HepG2 (cell line): ENCODE measurements around the gene SOCS1. TPM values are rescaled to one million over a fixed set of nuclear protein-coding genes. Genes with fewer than 3 reads are reported as not detected.

Experiments used
- MIXL1 ChIP-seq: IDR thresholded peaks from 2 replicates; pipeline ENCODE4 v1.6.1; 2016
- PHF8 ChIP-seq: sonication (generic); formaldehyde crosslinking; IDR thresholded peaks from 2 replicates; pipeline ENCODE4 v1.5.0; 2020; ENCODE audit warnings: missing genetic modification reagents
- PITX1 ChIP-seq: sonication (generic); formaldehyde crosslinking; IDR thresholded peaks from 2 replicates; pipeline ENCODE4 v1.5.1; 2020; ENCODE audit warnings: mild to moderate bottlenecking, missing genetic modification reagents
- POLR2G ChIP-seq: fragments of 200-400 bp; formaldehyde crosslinking; IDR thresholded peaks from 2 replicates; pipeline ENCODE4 v1.6.1; 2018; ENCODE audit warnings: mild to moderate bottlenecking, low read depth, low read length, moderate library complexity
- RARA ChIP-seq: IDR thresholded peaks from 2 replicates; pipeline ENCODE4 v1.6.1; 2016; ENCODE audit warnings: missing genetic modification reagents, missing compliant biosample characterization
- RXRA ChIP-seq: sonication (generic); formaldehyde crosslinking; IDR thresholded peaks from 2 replicates; pipeline ENCODE4 v1.5.1; 2020; ENCODE audit warnings: missing genetic modification reagents
- SNAI1 ChIP-seq: sonication (generic); formaldehyde crosslinking; IDR thresholded peaks from 2 replicates; pipeline ENCODE4 v1.5.0; 2020; ENCODE audit warnings: mild to moderate bottlenecking, missing genetic modification reagents, borderline replicate concordance
- SP2 ChIP-seq: sonication (generic); formaldehyde crosslinking; IDR thresholded peaks from 2 replicates; pipeline ENCODE4 v1.5.1; 2020; ENCODE audit warnings: mild to moderate bottlenecking, missing genetic modification reagents
- ZNF3 ChIP-seq: IDR thresholded peaks from 2 replicates; pipeline ENCODE4 v1.7.0; 2017; ENCODE audit warnings: inconsistent platforms
- ZNF557 ChIP-seq: sonication (generic); formaldehyde crosslinking; IDR thresholded peaks from 2 replicates; pipeline ENCODE4 v1.4.0; 2020; ENCODE audit warnings: missing genetic modification reagents
- ZNF768 ChIP-seq: sonication (generic); formaldehyde crosslinking; IDR thresholded peaks from 2 replicates; pipeline ENCODE4 v1.4.0; 2020; ENCODE audit warnings: missing genetic modification reagents
- polyA plus RNA-seq, 8 experiments: library from polyadenylated mRNA; depleted of rRNA in 3 of 8; stranded (reverse) in 7 of 8; unstranded in 1 of 8; fragments of >200 nt; fragmentation: Illumina TruSeq in 4 of 8; extraction: Trizol in 4 of 8; gene quantifications; 2 replicates each; pipeline versions ENCODE4 v1.2.1 to v1.2.3, GENCODE V29; 2011 to 2016; ENCODE audit warnings: low read depth in 4 of 8, missing spikeins in 1 of 8, mixed read lengths in 1 of 8; ENCODE audit not compliant: insufficient read depth in 1 of 8
- total RNA-seq, 5 experiments: library from RNA; depleted of rRNA; stranded (reverse); fragments of >200 nt; fragmentation: Illumina TruSeq; extraction: Trizol; gene quantifications; 2 replicates each; pipeline ENCODE4 v1.2.3, GENCODE V29; 2016; ENCODE audit warnings: low read depth in 1 of 5
- TF ChIP-seq, protein P1 (sequence below): sonication (generic); formaldehyde crosslinking; IDR thresholded peaks from 2 replicates; pipeline ENCODE4 v1.5.1; 2020; ENCODE audit warnings: mild to moderate bottlenecking, missing genetic modification reagents
- TF ChIP-seq, protein P2 (sequence below): sonication (generic); formaldehyde crosslinking; IDR thresholded peaks from 2 replicates; pipeline ENCODE4 v1.8.1; 2023; ENCODE audit warnings: mild to moderate bottlenecking, inconsistent platforms, moderate library complexity, missing genetic modification reagents, borderline replicate concordance
- TF ChIP-seq, protein P3 (sequence below): sonication (generic); formaldehyde crosslinking; IDR thresholded peaks from 2 replicates; pipeline ENCODE4 v1.4.0; 2020; ENCODE audit warnings: missing genetic modification reagents, mild to moderate bottlenecking, borderline replicate concordance
- TF ChIP-seq, protein P4 (sequence below): sonication (generic); formaldehyde crosslinking; IDR thresholded peaks from 2 replicates; pipeline ENCODE4 v1.4.0; 2020; ENCODE audit warnings: missing genetic modification reagents, borderline replicate concordance
- TF ChIP-seq, protein P5 (sequence below): sonication (generic); formaldehyde crosslinking; IDR thresholded peaks from 2 replicates; pipeline ENCODE4 v1.4.0; 2020; ENCODE audit warnings: missing genetic modification reagents, borderline replicate concordance

SOCS1 gene
- total and polyA plus RNA-seq, 2 of the 13 experiments (the other 11 are each of a cell fraction or from before 2014, with no cell fraction given): 5.3 to 6.3 TPM

DNA sequence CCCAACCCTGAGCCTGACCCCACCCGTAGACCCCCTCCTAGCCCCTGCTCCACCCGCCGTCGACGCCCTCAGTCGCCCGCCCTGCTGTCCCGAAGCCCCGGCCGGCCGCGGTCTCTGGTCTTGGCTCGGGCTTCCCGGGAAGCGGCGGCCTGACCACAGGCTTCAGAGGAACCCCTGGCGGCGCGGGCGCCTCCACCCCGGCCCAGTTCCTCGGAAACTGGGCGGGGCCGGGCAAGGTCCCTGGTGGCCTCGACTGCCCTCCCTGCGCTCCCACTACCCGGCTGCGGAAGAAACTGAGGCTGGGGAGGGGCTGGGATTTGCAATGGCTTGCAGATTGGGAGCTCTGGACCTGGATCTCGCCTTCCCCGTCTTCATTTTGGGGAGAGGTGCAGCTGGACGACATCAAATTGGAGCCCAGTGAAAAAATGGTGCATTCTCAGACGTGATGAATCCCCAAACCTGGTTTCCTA lies 692 bp upstream of the SOCS1 start (continued):
- TF ChIP-seq, protein P1, sequence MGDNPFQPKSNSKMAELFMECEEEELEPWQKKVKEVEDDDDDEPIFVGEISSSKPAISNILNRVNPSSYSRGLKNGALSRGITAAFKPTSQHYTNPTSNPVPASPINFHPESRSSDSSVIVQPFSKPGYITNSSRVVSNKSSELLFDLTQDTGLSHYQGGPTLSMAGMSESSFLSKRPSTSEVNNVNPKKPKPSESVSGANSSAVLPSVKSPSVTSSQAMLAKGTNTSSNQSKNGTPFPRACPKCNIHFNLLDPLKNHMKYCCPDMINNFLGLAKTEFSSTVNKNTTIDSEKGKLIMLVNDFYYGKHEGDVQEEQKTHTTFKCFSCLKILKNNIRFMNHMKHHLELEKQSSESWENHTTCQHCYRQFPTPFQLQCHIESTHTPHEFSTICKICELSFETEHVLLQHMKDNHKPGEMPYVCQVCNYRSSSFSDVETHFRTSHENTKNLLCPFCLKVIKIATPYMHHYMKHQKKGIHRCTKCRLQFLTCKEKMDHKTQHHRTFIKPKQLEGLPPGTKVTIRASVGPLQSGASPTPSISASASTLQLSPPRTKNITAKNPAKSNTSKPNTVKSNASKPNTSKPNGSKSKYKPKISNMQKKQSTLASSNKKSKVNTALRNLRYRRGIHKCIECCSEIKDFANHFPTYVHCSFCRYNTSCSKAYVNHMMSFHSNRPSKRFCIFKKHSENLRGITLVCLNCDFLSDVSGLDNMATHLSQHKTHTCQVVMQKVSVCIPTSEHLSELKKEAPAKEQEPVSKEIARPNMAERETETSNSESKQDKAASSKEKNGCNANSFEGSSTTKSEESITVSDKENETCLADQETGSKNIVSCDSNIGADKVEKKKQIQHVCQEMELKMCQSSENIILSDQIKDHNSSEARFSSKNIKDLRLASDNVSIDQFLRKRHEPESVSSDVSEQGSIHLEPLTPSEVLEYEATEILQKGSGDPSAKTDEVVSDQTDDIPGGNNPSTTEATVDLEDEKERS (CRISPR knock-in tag): no peak
- TF ChIP-seq, protein P2, sequence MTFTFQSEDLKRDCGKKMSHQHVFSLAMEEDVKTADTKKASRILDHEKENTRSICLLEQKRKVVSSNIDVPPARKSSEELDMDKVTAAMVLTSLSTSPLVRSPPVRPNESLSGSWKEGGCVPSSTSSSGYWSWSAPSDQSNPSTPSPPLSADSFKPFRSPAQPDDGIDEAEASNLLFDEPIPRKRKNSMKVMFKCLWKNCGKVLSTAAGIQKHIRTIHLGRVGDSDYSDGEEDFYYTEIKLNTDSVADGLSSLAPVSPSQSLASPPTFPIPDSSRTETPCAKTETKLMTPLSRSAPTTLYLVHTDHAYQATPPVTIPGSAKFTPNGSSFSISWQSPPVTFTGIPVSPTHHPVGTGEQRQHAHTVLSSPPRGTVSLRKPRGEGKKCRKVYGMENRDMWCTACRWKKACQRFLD (CRISPR knock-in tag): no peak; the same call in 1 of the 2 replicates
- TF ChIP-seq RARA (CRISPR knock-in tag): no peak
- TF ChIP-seq, protein P3, sequence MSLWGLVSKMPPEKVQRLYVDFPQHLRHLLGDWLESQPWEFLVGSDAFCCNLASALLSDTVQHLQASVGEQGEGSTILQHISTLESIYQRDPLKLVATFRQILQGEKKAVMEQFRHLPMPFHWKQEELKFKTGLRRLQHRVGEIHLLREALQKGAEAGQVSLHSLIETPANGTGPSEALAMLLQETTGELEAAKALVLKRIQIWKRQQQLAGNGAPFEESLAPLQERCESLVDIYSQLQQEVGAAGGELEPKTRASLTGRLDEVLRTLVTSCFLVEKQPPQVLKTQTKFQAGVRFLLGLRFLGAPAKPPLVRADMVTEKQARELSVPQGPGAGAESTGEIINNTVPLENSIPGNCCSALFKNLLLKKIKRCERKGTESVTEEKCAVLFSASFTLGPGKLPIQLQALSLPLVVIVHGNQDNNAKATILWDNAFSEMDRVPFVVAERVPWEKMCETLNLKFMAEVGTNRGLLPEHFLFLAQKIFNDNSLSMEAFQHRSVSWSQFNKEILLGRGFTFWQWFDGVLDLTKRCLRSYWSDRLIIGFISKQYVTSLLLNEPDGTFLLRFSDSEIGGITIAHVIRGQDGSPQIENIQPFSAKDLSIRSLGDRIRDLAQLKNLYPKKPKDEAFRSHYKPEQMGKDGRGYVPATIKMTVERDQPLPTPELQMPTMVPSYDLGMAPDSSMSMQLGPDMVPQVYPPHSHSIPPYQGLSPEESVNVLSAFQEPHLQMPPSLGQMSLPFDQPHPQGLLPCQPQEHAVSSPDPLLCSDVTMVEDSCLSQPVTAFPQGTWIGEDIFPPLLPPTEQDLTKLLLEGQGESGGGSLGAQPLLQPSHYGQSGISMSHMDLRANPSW: 0 out of 2 replicates have a peak, but pooled peaks have one; percentile 10
- TF ChIP-seq, protein P4, sequence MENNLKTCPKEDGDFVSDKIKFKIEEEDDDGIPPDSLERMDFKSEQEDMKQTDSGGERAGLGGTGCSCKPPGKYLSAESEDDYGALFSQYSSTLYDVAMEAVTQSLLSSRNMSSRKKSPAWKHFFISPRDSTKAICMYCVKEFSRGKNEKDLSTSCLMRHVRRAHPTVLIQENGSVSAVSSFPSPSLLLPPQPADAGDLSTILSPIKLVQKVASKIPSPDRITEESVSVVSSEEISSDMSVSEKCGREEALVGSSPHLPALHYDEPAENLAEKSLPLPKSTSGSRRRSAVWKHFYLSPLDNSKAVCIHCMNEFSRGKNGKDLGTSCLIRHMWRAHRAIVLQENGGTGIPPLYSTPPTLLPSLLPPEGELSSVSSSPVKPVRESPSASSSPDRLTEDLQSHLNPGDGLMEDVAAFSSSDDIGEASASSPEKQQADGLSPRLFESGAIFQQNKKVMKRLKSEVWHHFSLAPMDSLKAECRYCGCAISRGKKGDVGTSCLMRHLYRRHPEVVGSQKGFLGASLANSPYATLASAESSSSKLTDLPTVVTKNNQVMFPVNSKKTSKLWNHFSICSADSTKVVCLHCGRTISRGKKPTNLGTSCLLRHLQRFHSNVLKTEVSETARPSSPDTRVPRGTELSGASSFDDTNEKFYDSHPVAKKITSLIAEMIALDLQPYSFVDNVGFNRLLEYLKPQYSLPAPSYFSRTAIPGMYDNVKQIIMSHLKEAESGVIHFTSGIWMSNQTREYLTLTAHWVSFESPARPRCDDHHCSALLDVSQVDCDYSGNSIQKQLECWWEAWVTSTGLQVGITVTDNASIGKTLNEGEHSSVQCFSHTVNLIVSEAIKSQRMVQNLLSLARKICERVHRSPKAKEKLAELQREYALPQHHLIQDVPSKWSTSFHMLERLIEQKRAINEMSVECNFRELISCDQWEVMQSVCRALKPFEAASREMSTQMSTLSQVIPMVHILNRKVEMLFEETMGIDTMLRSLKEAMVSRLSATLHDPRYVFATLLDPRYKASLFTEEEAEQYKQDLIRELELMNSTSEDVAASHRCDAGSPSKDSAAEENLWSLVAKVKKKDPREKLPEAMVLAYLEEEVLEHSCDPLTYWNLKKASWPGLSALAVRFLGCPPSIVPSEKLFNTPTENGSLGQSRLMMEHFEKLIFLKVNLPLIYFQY (CRISPR knock-in tag): peak; percentile 45; the same call in 1 of the 2 replicates
- TF ChIP-seq RXRA: 0 out of 2 replicates have a peak, but pooled peaks have one; percentile 4
- TF ChIP-seq PHF8 (CRISPR knock-in tag): peak; percentile 41; the same call in 1 of the 2 replicates
- TF ChIP-seq SNAI1 (CRISPR knock-in tag): peak; percentile 84; the same call in 1 of the 2 replicates
- 0 out of 2 replicates have a peak, but pooled peaks have one; percentile 49 for TF ChIP-seq ZNF768 (CRISPR knock-in tag)
- 0 out of 2 replicates have a peak, but pooled peaks have one; percentile 12 for TF ChIP-seq SP2 (CRISPR knock-in tag)
- TF ChIP-seq MIXL1 (CRISPR knock-in tag): no peak
- TF ChIP-seq, protein P5, sequence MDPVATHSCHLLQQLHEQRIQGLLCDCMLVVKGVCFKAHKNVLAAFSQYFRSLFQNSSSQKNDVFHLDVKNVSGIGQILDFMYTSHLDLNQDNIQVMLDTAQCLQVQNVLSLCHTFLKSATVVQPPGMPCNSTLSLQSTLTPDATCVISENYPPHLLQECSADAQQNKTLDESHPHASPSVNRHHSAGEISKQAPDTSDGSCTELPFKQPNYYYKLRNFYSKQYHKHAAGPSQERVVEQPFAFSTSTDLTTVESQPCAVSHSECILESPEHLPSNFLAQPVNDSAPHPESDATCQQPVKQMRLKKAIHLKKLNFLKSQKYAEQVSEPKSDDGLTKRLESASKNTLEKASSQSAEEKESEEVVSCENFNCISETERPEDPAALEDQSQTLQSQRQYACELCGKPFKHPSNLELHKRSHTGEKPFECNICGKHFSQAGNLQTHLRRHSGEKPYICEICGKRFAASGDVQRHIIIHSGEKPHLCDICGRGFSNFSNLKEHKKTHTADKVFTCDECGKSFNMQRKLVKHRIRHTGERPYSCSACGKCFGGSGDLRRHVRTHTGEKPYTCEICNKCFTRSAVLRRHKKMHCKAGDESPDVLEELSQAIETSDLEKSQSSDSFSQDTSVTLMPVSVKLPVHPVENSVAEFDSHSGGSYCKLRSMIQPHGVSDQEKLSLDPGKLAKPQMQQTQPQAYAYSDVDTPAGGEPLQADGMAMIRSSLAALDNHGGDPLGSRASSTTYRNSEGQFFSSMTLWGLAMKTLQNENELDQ: no peak
- peak; percentile 25; the same call in 1 of the 2 replicates for TF ChIP-seq PITX1
- TF ChIP-seq ZNF3: no peak; the same call in 1 of the 2 replicates
- TF ChIP-seq POLR2G: no peak
- TF ChIP-seq ZNF557 (CRISPR knock-in tag): no peak
